H1 (cell line): Measurements from ENCODE around the gene MSN. TPM values are rescaled to one million over a fixed set of nuclear protein-coding genes. Genes with fewer than 3 reads are reported as not detected.

Source experiments
- FOSL1 ChIP-seq: IDR thresholded peaks from 2 replicates; pipeline ENCODE4 v1.6.1; 2011; ENCODE audit warnings: mild to moderate bottlenecking, low read depth, low read length, moderate library complexity; ENCODE audit not compliant: insufficient read depth
- polyA plus RNA-seq, 7 experiments: library from polyadenylated mRNA; depleted of rRNA in 3 of 7; stranded (reverse) in 5 of 7; unstranded in 2 of 7; fragments of >200 nt in 5 of 7; fragments of 200-250 nt in 2 of 7; gene quantifications; 1 replicate in 5 of 7; 2 replicates in 1 of 7; 4 replicates in 1 of 7; pipeline versions ENCODE4 v1.2.1 to v1.2.3, GENCODE V29; 2011 to 2013; ENCODE audit warnings: missing spikeins in 2 of 7, mixed read lengths in 2 of 7
- total RNA-seq: library from RNA; stranded (reverse); fragmentation: NEBNext Ultra II Directional; extraction: Animal tissue kit (Norgen Biotek cat#: 25700); gene quantifications from 2 replicates; pipeline ENCODE4 v1.2.1, GENCODE V29; 2021
- TF ChIP-seq, protein P1 (sequence below): fragments of 300-600 bp; sonication (generic); IDR thresholded peaks from 2 replicates; pipeline ENCODE4 v1.7.1; 2012; ENCODE audit warnings: low read length, moderate library complexity, mild to moderate bottlenecking, inconsistent platforms; ENCODE audit not compliant: insufficient replicate concordance

The MSN gene
- total and polyA plus RNA-seq, 2 of the 8 experiments (the other 6 are each of a cell fraction or from before 2014, with no cell fraction given), result 112 to 133 TPM

DNA sequence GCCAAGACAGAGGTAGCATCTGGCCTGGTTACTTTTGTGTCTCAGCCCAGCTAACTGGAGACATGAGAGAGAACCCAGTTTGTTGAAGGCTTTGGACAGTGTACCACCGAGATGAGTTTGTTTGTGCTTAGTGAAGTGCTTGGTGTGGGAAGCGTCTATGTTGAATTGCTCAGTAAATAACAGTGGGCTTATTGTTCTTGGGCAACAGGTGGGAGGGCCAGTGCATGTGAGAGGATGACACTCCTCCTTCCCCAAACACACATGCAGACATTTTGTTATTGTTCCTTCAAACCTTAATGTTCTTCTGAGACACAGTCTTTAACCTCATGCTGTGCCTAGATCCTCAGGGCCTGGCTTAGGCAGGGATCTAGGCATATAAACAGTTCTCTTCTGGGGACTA lies 39.7 kb downstream of the MSN start (continued):
- TF ChIP-seq, protein P1, sequence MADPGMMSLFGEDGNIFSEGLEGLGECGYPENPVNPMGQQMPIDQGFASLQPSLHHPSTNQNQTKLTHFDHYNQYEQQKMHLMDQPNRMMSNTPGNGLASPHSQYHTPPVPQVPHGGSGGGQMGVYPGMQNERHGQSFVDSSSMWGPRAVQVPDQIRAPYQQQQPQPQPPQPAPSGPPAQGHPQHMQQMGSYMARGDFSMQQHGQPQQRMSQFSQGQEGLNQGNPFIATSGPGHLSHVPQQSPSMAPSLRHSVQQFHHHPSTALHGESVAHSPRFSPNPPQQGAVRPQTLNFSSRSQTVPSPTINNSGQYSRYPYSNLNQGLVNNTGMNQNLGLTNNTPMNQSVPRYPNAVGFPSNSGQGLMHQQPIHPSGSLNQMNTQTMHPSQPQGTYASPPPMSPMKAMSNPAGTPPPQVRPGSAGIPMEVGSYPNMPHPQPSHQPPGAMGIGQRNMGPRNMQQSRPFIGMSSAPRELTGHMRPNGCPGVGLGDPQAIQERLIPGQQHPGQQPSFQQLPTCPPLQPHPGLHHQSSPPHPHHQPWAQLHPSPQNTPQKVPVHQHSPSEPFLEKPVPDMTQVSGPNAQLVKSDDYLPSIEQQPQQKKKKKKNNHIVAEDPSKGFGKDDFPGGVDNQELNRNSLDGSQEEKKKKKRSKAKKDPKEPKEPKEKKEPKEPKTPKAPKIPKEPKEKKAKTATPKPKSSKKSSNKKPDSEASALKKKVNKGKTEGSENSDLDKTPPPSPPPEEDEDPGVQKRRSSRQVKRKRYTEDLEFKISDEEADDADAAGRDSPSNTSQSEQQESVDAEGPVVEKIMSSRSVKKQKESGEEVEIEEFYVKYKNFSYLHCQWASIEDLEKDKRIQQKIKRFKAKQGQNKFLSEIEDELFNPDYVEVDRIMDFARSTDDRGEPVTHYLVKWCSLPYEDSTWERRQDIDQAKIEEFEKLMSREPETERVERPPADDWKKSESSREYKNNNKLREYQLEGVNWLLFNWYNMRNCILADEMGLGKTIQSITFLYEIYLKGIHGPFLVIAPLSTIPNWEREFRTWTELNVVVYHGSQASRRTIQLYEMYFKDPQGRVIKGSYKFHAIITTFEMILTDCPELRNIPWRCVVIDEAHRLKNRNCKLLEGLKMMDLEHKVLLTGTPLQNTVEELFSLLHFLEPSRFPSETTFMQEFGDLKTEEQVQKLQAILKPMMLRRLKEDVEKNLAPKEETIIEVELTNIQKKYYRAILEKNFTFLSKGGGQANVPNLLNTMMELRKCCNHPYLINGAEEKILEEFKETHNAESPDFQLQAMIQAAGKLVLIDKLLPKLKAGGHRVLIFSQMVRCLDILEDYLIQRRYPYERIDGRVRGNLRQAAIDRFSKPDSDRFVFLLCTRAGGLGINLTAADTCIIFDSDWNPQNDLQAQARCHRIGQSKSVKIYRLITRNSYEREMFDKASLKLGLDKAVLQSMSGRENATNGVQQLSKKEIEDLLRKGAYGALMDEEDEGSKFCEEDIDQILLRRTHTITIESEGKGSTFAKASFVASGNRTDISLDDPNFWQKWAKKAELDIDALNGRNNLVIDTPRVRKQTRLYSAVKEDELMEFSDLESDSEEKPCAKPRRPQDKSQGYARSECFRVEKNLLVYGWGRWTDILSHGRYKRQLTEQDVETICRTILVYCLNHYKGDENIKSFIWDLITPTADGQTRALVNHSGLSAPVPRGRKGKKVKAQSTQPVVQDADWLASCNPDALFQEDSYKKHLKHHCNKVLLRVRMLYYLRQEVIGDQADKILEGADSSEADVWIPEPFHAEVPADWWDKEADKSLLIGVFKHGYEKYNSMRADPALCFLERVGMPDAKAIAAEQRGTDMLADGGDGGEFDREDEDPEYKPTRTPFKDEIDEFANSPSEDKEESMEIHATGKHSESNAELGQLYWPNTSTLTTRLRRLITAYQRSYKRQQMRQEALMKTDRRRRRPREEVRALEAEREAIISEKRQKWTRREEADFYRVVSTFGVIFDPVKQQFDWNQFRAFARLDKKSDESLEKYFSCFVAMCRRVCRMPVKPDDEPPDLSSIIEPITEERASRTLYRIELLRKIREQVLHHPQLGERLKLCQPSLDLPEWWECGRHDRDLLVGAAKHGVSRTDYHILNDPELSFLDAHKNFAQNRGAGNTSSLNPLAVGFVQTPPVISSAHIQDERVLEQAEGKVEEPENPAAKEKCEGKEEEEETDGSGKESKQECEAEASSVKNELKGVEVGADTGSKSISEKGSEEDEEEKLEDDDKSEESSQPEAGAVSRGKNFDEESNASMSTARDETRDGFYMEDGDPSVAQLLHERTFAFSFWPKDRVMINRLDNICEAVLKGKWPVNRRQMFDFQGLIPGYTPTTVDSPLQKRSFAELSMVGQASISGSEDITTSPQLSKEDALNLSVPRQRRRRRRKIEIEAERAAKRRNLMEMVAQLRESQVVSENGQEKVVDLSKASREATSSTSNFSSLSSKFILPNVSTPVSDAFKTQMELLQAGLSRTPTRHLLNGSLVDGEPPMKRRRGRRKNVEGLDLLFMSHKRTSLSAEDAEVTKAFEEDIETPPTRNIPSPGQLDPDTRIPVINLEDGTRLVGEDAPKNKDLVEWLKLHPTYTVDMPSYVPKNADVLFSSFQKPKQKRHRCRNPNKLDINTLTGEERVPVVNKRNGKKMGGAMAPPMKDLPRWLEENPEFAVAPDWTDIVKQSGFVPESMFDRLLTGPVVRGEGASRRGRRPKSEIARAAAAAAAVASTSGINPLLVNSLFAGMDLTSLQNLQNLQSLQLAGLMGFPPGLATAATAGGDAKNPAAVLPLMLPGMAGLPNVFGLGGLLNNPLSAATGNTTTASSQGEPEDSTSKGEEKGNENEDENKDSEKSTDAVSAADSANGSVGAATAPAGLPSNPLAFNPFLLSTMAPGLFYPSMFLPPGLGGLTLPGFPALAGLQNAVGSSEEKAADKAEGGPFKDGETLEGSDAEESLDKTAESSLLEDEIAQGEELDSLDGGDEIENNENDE, result no peak
- no peak for TF ChIP-seq FOSL1
